Stimulated activated CD8-positive, alpha-beta memory T cell treated with anti-CD3 and anti-CD28 coated beads, Interleukin-15, amount 100 ng/mL, for 24 hours (primary cell): Measurements from ENCODE around the gene NEK11.
"Not testable (repeated sequence)": the region's sequence is repeated elsewhere in the genome, so short reads cannot be mapped to it uniquely, and the experiment has no call there.

Experiments
- DNase-seq: peaks from one replicate; pipeline ENCODE4 v3.0.0-alpha.2; 2020; ENCODE audit warnings: low read depth

Gene NEK11

GRCh38 chr3:131042271-131042985 lies 15.8 kb downstream of the NEK11 start:
- DNase-seq: not testable (repeated sequence)

GRCh38 chr3:131047582-131047981 lies 20.9 kb downstream of the NEK11 start:
- no peak for DNase-seq

DNA sequence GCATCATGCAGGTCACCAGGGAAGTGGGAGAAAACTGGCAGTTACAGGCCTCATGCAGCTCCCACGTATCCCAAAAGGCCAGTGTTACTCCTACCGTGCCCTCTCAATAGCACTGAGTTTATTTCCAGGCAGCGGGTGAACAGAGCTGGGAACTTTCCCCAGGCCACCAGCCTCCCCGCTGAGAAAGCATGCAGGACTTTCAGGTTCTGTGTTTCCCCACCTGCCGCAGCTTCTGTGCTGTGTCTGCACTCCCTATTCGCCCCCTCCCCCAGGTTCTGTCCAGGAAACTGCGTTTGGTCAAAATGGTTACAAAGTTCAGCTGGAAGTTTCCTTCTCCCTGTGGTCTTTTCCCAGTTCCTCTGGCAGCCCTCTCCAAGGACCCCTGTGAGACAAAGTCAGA lies 21.4 kb downstream of the NEK11 start:
- DNase-seq: no peak

GRCh38 chr3:131050001-131050400 lies 23.3 kb downstream of the NEK11 start:
- no peak for DNase-seq

GRCh38 chr3:131053043-131053859 lies 26.6 kb downstream of the NEK11 start:
- no peak for DNase-seq

- DNase-seq: no peak
Measured at GRCh38 chr3:131067983-131068382, 41.3 kb downstream of the NEK11 start.

GRCh38 chr3:131072099-131072559 lies 45.5 kb downstream of the NEK11 start:
- DNase-seq: no peak

GRCh38 chr3:131072845-131073244 lies 46.2 kb downstream of the NEK11 start:
- DNase-seq: no peak

GRCh38 chr3:131075632-131076328 lies 49.1 kb downstream of the NEK11 start:
- DNase-seq: no peak

- no peak for DNase-seq
Measured at GRCh38 chr3:131077904-131078303, 51.2 kb downstream of the NEK11 start.

DNA sequence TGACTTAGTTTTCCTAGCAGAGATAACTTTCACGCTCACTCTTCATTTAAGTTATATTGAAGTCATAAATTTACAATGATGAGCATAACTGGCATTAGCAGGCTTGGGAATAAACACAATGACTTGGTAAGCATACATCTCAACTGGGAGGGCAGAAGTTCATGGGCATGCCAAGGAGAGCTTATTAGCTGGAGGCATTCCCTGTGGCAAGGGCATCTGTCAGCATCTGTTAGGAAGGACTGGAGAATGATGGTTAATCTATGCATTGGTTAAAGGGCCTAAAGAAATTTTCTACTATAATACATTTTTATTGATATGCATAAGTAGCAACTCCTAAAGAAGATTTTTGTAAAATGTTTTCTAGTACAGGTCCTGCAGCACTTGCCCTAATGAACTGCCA lies 52.4 kb downstream of the NEK11 start:
- no peak for DNase-seq

- DNase-seq: no peak
Measured at GRCh38 chr3:131081224-131081623, 54.5 kb downstream of the NEK11 start.

DNA sequence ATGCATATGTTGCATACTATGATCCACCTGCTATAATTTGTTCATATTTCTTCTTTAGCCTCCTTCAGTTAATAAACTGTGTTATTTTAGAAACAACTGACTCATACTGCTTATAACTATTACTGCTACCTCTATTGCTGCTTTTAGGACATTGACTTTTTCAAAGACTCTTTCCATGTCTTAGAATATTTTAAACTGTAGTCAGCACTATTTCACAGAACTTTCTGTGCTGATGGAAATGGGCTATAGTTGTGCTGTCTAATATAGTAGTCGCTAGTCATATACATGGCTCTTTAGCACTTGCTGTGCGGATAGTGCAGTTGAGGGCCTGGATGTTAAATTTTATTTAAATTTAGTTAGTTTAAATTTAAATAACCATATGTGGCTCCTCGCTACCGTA lies 55.6 kb downstream of the NEK11 start:
- no peak for DNase-seq

- no peak for DNase-seq
Measured at GRCh38 chr3:131082871-131083863, 56.5 kb downstream of the NEK11 start.

- DNase-seq: no peak
Measured at GRCh38 chr3:131091768-131092167, 65.1 kb downstream of the NEK11 start.

- no peak for DNase-seq
Measured at GRCh38 chr3:131107637-131108433, 81.2 kb downstream of the NEK11 start.

GRCh38 chr3:131109156-131109555 lies 82.5 kb downstream of the NEK11 start:
- DNase-seq: no peak

- no peak for DNase-seq
Measured at GRCh38 chr3:131110087-131110486, 83.4 kb downstream of the NEK11 start.

- no peak for DNase-seq
Measured at GRCh38 chr3:131114256-131114655, 87.6 kb downstream of the NEK11 start.

DNA sequence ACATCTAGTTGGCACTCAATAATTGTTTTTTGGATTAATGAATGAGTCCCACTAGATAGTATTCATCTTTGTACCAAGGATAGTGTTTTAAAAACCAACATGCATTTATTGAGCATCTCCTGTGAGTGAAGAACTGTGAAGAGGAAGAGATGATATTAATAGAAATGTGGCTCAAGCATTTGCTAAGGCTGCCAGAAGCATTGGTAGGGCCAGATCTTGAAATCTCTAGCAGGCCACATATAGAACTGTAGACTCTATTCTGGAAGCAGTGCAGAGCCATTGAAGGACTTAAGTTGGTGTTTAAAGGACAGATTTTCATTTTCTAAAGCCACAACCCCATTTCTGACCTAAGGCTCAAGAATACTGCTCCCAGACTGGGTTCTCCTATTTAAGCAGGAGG lies 99.0 kb downstream of the NEK11 start:
- DNase-seq: no peak

GRCh38 chr3:131140891-131141290 lies 114.2 kb downstream of the NEK11 start:
- DNase-seq: no peak
